GM18517 (cell line): ENCODE data around the gene TAF1D.

Source experiments
- ATAC-seq: cut with Tn5 transposase; IDR thresholded peaks from one replicate; pipeline ENCODE4 v1.9.1; 2021; ENCODE audit warnings: mild to moderate bottlenecking, moderate library complexity; ENCODE audit not compliant: unreplicated experiment

Gene TAF1D

GRCh38 chr11:93727985-93728791, 13.1 kb downstream of the TAF1D start:
- ATAC-seq: no peak

GRCh38 chr11:93724089-93724488, 17.2 kb downstream of the TAF1D start:
- no peak for ATAC-seq

- no peak for ATAC-seq
Measured at GRCh38 chr11:93720522-93720921, 20.8 kb downstream of the TAF1D start.

- ATAC-seq: no peak
Measured at GRCh38 chr11:93719310-93719709, 22.0 kb downstream of the TAF1D start.

- peak; percentile 92 for ATAC-seq
Measured at GRCh38 chr11:93718057-93718563, 23.2 kb downstream of the TAF1D start.

- no peak for ATAC-seq
Measured at GRCh38 chr11:93717501-93717900, 23.8 kb downstream of the TAF1D start.

- ATAC-seq: no peak
Measured at GRCh38 chr11:93715797-93716396, 25.4 kb downstream of the TAF1D start.

- no peak for ATAC-seq
Measured at GRCh38 chr11:93712678-93713077, 28.6 kb downstream of the TAF1D start.

GRCh38 chr11:93710239-93710638, 31.1 kb downstream of the TAF1D start:
- ATAC-seq: no peak

GRCh38 chr11:93704237-93704636, 37.1 kb downstream of the TAF1D start:
- no peak for ATAC-seq

- ATAC-seq: no peak
Measured at GRCh38 chr11:93700830-93701229, 40.5 kb downstream of the TAF1D start.

GRCh38 chr11:93697611-93698010, 43.7 kb downstream of the TAF1D start:
- ATAC-seq: no peak

- ATAC-seq: no peak
Measured at GRCh38 chr11:93694557-93694956, 46.7 kb downstream of the TAF1D start.

GRCh38 chr11:93694109-93694508, 47.2 kb downstream of the TAF1D start:
- ATAC-seq: no peak

- peak; percentile 88 for ATAC-seq
Measured at GRCh38 chr11:93689240-93689639, 52.1 kb downstream of the TAF1D start.

- ATAC-seq: no peak
Measured at GRCh38 chr11:93686812-93687211, 54.5 kb downstream of the TAF1D start.

- no peak for ATAC-seq
Measured at GRCh38 chr11:93686226-93686625, 55.1 kb downstream of the TAF1D start.
